ENCODE data around the gene CENPL.

Gene CENPL

GRCh38 chr1:173757666-173758065 is 67.0 kb downstream of the CENPL start:
- DNase-seq = no peak

- no peak for DNase-seq
Measured at GRCh38 chr1:173753830-173754229, 70.9 kb downstream of the CENPL start.
